K562 (cell line): ENCODE measurements around the gene SLC35B4. TPM values are rescaled to one million over a fixed set of nuclear protein-coding genes. Genes with fewer than 3 reads are reported as not detected.

Experiments used
- ATF7 ChIP-seq: fragments of 450-650 bp; IDR thresholded peaks from 2 replicates; pipeline ENCODE4 v1.7.1; 2014; ENCODE audit warnings: mild to moderate bottlenecking, moderate library complexity
- BRF1 ChIP-seq: IDR thresholded peaks from 3 replicates; pipeline ENCODE4 v1.6.1; 2011; ENCODE audit warnings: borderline replicate concordance, mild to moderate bottlenecking; ENCODE audit not compliant: insufficient read length; ENCODE audit errors: extremely low read depth
- CBFA2T2 ChIP-seq: fragments of 450-650 bp; conservative IDR thresholded peaks from 2 replicates; pipeline ENCODE4 v1.6.1; 2017; ENCODE audit warnings: mild to moderate bottlenecking
- CTCF ChIP-seq, 3 experiments: IDR thresholded peaks in 2 of 3; conservative IDR thresholded peaks in 1 of 3; 2 replicates each; pipeline ENCODE4 v1.5.1; 2011 to 2012; ENCODE audit warnings: low read length in 3 of 3, mild to moderate bottlenecking in 3 of 3, control low read depth in 2 of 3, improper control_type of control experiment in 1 of 3, inconsistent platforms in 1 of 3, low read depth in 1 of 3, mixed read lengths in 1 of 3, moderate library complexity in 1 of 3; ENCODE audit not compliant: insufficient read depth in 2 of 3
- DLX4 ChIP-seq: fragments of 250-450 bp; sonication (Bioruptor Pico); IDR thresholded peaks from 2 replicates; pipeline ENCODE4 v1.6.1; 2021; ENCODE audit warnings: mild to moderate bottlenecking
- DPF2 ChIP-seq: fragments of 450-650 bp; IDR thresholded peaks from 2 replicates; pipeline ENCODE4 v1.6.1; 2016
- ELF4 ChIP-seq: fragments of 450-650 bp; formaldehyde crosslinking; IDR thresholded peaks from 2 replicates; pipeline ENCODE4 v1.4.0; 2022; ENCODE audit warnings: missing genetic modification characterization
- KDM4B ChIP-seq, 2 experiments: fragments of 450-650 bp in 1 of 2; sonication (generic) in 1 of 2; IDR thresholded peaks; 2 replicates each; pipeline ENCODE4 v1.6.1; 2016 to 2017; ENCODE audit warnings: borderline replicate concordance in 2 of 2, antibody characterized with exemption in 1 of 2, low read depth in 1 of 2, mild to moderate bottlenecking in 1 of 2
- L3MBTL2 ChIP-seq: fragments of 450-650 bp; IDR thresholded peaks from 2 replicates; pipeline ENCODE4 v1.6.1; 2016; ENCODE audit warnings: mild to moderate bottlenecking, moderate library complexity
- NONO ChIP-seq, 2 experiments: fragments of 200-400 bp in 1 of 2; fragments of 450-650 bp in 1 of 2; formaldehyde crosslinking in 1 of 2; IDR thresholded peaks; 2 replicates each; pipeline ENCODE4 v1.6.1; 2017; ENCODE audit warnings: low read depth in 2 of 2, mild to moderate bottlenecking in 2 of 2, moderate library complexity in 2 of 2, low read length in 1 of 2
- SMAD4 ChIP-seq: fragments of 250-450 bp; sonication (Bioruptor Pico); conservative IDR thresholded peaks from 2 replicates; pipeline ENCODE4 v1.8.0; 2021; ENCODE audit warnings: inconsistent platforms, mild to moderate bottlenecking, moderate library complexity
- SMARCA4 ChIP-seq: fragments of 450-650 bp; IDR thresholded peaks from 2 replicates; pipeline ENCODE4 v1.6.1; 2016
- STAT5B ChIP-seq: fragments of 250-450 bp; sonication (Bioruptor Pico); IDR thresholded peaks from 2 replicates; pipeline ENCODE4 v1.8.0; 2021; ENCODE audit warnings: mild to moderate bottlenecking, inconsistent platforms
- TRIM24 ChIP-seq, 2 experiments: fragments of 450-650 bp; IDR thresholded peaks; 2 replicates each; pipeline ENCODE4 v1.6.1; 2016
- XRCC4 ChIP-seq: IDR thresholded peaks from one replicate; pipeline ENCODE4 v1.6.1; 2011; ENCODE audit not compliant: insufficient read depth, insufficient read length; ENCODE audit errors: extremely low read depth
- ZKSCAN1 ChIP-seq: fragments of 150-350 bp; IDR thresholded peaks from 2 replicates; pipeline ENCODE4 v1.6.1; 2016; ENCODE audit warnings: low read depth, low read length
- ZMIZ1 ChIP-seq, 2 experiments: fragments of 150-350 bp in 1 of 2; IDR thresholded peaks; 2 replicates each; pipeline ENCODE4 v1.6.1; 2012 to 2016; ENCODE audit warnings: low read depth in 2 of 2, low read length in 2 of 2, mild to moderate bottlenecking in 1 of 2, moderate library complexity in 1 of 2
- ZNF282 ChIP-seq: sonication (generic); formaldehyde crosslinking; IDR thresholded peaks from 2 replicates; pipeline ENCODE4 v1.8.1; 2023; ENCODE audit warnings: missing genetic modification reagents
- ZNF354B ChIP-seq: fragments of 250-450 bp; sonication (Bioruptor Pico); IDR thresholded peaks from 2 replicates; pipeline ENCODE4 v1.4.0; 2020
- ZNF398 ChIP-seq: fragments of 250-450 bp; sonication (Bioruptor Pico); IDR thresholded peaks from 2 replicates; pipeline ENCODE4 v1.8.0; 2021; ENCODE audit warnings: moderate library complexity, mild to moderate bottlenecking, inconsistent platforms
- ZNF431 ChIP-seq: sonication (generic); formaldehyde crosslinking; IDR thresholded peaks from 2 replicates; pipeline ENCODE4 v1.8.0; 2022; ENCODE audit warnings: mild to moderate bottlenecking, missing genetic modification reagents
- ZNF707 ChIP-seq: fragments of 250-450 bp; sonication (Bioruptor Pico); conservative IDR thresholded peaks from 2 replicates; pipeline ENCODE4 v1.8.0; 2022; ENCODE audit warnings: inconsistent platforms, mild to moderate bottlenecking, moderate library complexity
- polyA plus RNA-seq, 8 experiments: library from polyadenylated mRNA; depleted of rRNA in 4 of 8; stranded (reverse) in 5 of 8; unstranded in 3 of 8; fragments of >200 nt; fragmentation: Nextera tagmentation in 2 of 8; fragmentation: Illumina TruSeq in 1 of 8; extraction: Ambion mirVana in 2 of 8; extraction: Trizol in 1 of 8; gene quantifications; 2 replicates each; pipeline versions ENCODE4 v1.2.1 to v1.2.3, GENCODE V29; 2011 to 2014; ENCODE audit warnings: inconsistent platforms in 1 of 8, missing spikeins in 1 of 8
- total RNA-seq, 7 experiments: library from RNA; depleted of rRNA in 6 of 7; stranded (reverse); fragments of >200 nt in 6 of 7; fragmentation: Illumina TruSeq in 2 of 7; extraction: Trizol in 2 of 7; gene quantifications; 2 replicates each; pipeline versions ENCODE4 v1.2.1 to v1.2.3, GENCODE V29; 2011 to 2021; ENCODE audit warnings: low replicate concordance in 1 of 7

The SLC35B4 gene
- total and polyA plus RNA-seq, 9 of the 15 experiments (the other 6 are each of a cell fraction or from before 2014, with no cell fraction given) = 6.1 to 34.9 (median 17.6) TPM

- TF ChIP-seq SMAD4 (peak; percentile 87), ELF4 (CRISPR knock-in tag) (peak; percentile 75; the same call in 1 of the 2 replicates), TRIM24 (IDR thresholded peaks at IDR 0.05) (peak; percentile 88 to 92), ZNF707 (CRISPR knock-in tag) (0 out of 2 replicates have a peak, but pooled peaks have one; percentile 31), ATF7 (no peak), CTCF (IDR thresholded peaks at IDR 0.05 in 2 of 3, conservative IDR thresholded peaks at IDR 0.05 in 1 of 3; ENCODE audit: insufficient read depth in 2 of 3, low read depth in 1 of 3, low read length in 3 of 3) (no peak), NONO (IDR thresholded peaks at IDR 0.05; ENCODE audit: low read depth in 2 of 2, low read length in 1 of 2) (no peak), L3MBTL2 (peak; percentile 36; the same call in 1 of the 2 replicates), STAT5B (no peak), SMARCA4 (peak; percentile 61; the same call in 1 of the 2 replicates), ZNF398 (no peak), ZKSCAN1 (no peak), ZMIZ1 (IDR thresholded peaks at IDR 0.05; ENCODE audit: low read depth in 2 of 2, low read length in 2 of 2) (0 out of 4 replicates have a peak, but pooled peaks of 1 of the 2 experiments have one; percentile 38), DLX4 (CRISPR knock-in tag) (no peak), CBFA2T2 (peak; percentile 94), BRF1 (no peak), XRCC4 (no peak), ZNF431 (CRISPR knock-in tag) (0 out of 2 replicates have a peak, but pooled peaks have one; percentile 27), KDM4B (IDR thresholded peaks at IDR 0.05; ENCODE audit: borderline replicate concordance in 2 of 2, low read depth in 1 of 2) (no peak), ZNF282 (CRISPR knock-in tag) (no peak), ZNF354B (CRISPR knock-in tag) (0 out of 2 replicates have a peak, but pooled peaks have one; percentile 45), DPF2 (peak; percentile 62)
Measured at GRCh38 chr7:134359787-134360432, 43.2 kb upstream of the SLC35B4 start (continued).
